H9 (cell line): ENCODE data around the gene SPPL3. TPM values are rescaled to one million over a fixed set of nuclear protein-coding genes. Genes with fewer than 3 reads are reported as not detected.

Source experiments
- DNase-seq: peaks from one replicate; pipeline ENCODE4 v3.0.0-alpha.2; 2017
- H2AFZ ChIP-seq: one replicate; pipeline ENCODE4 v1.6.1; 2013; ENCODE audit warnings: mild to moderate bottlenecking, low read length, control low read depth, moderate library complexity
- H2AK5ac ChIP-seq: 2 replicates; pipeline ENCODE4 v1.6.1; 2013; ENCODE audit warnings: low read length, control low read depth, mixed read lengths; ENCODE audit not compliant: insufficient read length
- H2BK120ac ChIP-seq: one replicate; pipeline ENCODE4 v1.6.1; 2013; ENCODE audit warnings: low read depth, mild to moderate bottlenecking, low read length, control low read depth, inconsistent platforms; ENCODE audit not compliant: poor library complexity, severe bottlenecking
- H2BK12ac ChIP-seq: 2 replicates; pipeline ENCODE4 v1.6.1; 2013; ENCODE audit warnings: low read length, control low read depth, mixed read lengths, low read depth; ENCODE audit not compliant: insufficient read length
- H2BK15ac ChIP-seq: 2 replicates; pipeline ENCODE4 v1.6.1; 2013; ENCODE audit warnings: low read depth, low read length, control low read depth
- H2BK20ac ChIP-seq: one replicate; pipeline ENCODE4 v1.6.1; 2013; ENCODE audit warnings: low read depth, mild to moderate bottlenecking, low read length, control low read depth, inconsistent platforms; ENCODE audit not compliant: poor library complexity, severe bottlenecking
- H2BK5ac ChIP-seq: 2 replicates; pipeline ENCODE4 v1.6.1; 2013; ENCODE audit warnings: low read length, control low read depth, mixed read lengths; ENCODE audit not compliant: insufficient read length
- H3K14ac ChIP-seq: 2 replicates; pipeline ENCODE4 v1.6.1; 2013; ENCODE audit warnings: low read length, control low read depth; ENCODE audit not compliant: insufficient read depth
- H3K18ac ChIP-seq: 2 replicates; pipeline ENCODE4 v1.6.1; 2013; ENCODE audit warnings: low read depth, mild to moderate bottlenecking, mixed read lengths, low read length, control low read depth; ENCODE audit not compliant: insufficient read length
- H3K23ac ChIP-seq: 2 replicates; pipeline ENCODE4 v1.6.1; 2013; ENCODE audit warnings: low read length, control low read depth, mixed read lengths, low read depth; ENCODE audit not compliant: insufficient read length
- H3K23me2 ChIP-seq: 2 replicates; pipeline ENCODE4 v1.6.1; 2013; ENCODE audit warnings: low read depth, mild to moderate bottlenecking, mixed read lengths, low read length, control low read depth; ENCODE audit not compliant: insufficient read length, poor library complexity, severe bottlenecking
- H3K27ac ChIP-seq: 2 replicates; pipeline ENCODE4 v1.5.1; 2013; ENCODE audit warnings: low read length, control low read depth, mixed read lengths, low read depth; ENCODE audit not compliant: insufficient read length
- H3K27me3 ChIP-seq: 2 replicates; pipeline ENCODE4 v1.6.1; 2013; ENCODE audit warnings: low read length, control low read depth, inconsistent platforms; ENCODE audit not compliant: insufficient read depth
- H3K4ac ChIP-seq: 2 replicates; pipeline ENCODE4 v1.6.1; 2013; ENCODE audit warnings: low read depth, mild to moderate bottlenecking, control low read depth, inconsistent platforms, low read length, moderate library complexity
- H3K4me1 ChIP-seq: 2 replicates; pipeline ENCODE4 v1.6.1; 2013; ENCODE audit warnings: low read length, control low read depth, inconsistent platforms; ENCODE audit not compliant: insufficient read depth
- H3K4me2 ChIP-seq: 2 replicates; pipeline ENCODE4 v1.6.1; 2013; ENCODE audit warnings: low read length, control low read depth, mixed read lengths; ENCODE audit not compliant: insufficient read length, insufficient read depth
- H3K56ac ChIP-seq: 2 replicates; pipeline ENCODE4 v1.6.1; 2013; ENCODE audit warnings: low read depth, mild to moderate bottlenecking, mixed read lengths, low read length, control low read depth; ENCODE audit not compliant: insufficient read length
- H3K79me1 ChIP-seq: 2 replicates; pipeline ENCODE4 v1.6.1; 2013; ENCODE audit warnings: low read depth, mild to moderate bottlenecking, moderate library complexity, low read length, control low read depth, inconsistent platforms; ENCODE audit not compliant: insufficient read depth, poor library complexity, severe bottlenecking
- H3K79me2 ChIP-seq: 2 replicates; pipeline ENCODE4 v1.6.1; 2013; ENCODE audit warnings: low read length, control low read depth, inconsistent platforms; ENCODE audit not compliant: insufficient read depth
- H3K9ac ChIP-seq: 2 replicates; pipeline ENCODE4 v1.6.1; 2013; ENCODE audit warnings: low read length, control low read depth, mixed read lengths; ENCODE audit not compliant: insufficient read length; ENCODE audit errors: extremely low read depth
- H3K9me3 ChIP-seq: one replicate; pipeline ENCODE4 v1.6.1; 2013; ENCODE audit warnings: low read depth, low read length, inconsistent platforms; ENCODE audit not compliant: control insufficient read depth
- H3T11ph ChIP-seq: one replicate; pipeline ENCODE4 v1.6.1; 2013; ENCODE audit warnings: mild to moderate bottlenecking, low read length, control low read depth, inconsistent platforms
- H4K20me1 ChIP-seq: one replicate; pipeline ENCODE4 v1.6.1; 2013; ENCODE audit not compliant: control insufficient read depth, insufficient read length, insufficient read depth
- H4K5ac ChIP-seq: 2 replicates; pipeline ENCODE4 v1.6.1; 2013; ENCODE audit warnings: low read depth, mild to moderate bottlenecking, mixed read lengths, low read length, control low read depth; ENCODE audit not compliant: insufficient read length
- H4K8ac ChIP-seq: replicated peaks from 2 replicates; pipeline ENCODE4 v1.6.1; 2013; ENCODE audit warnings: low read length, control low read depth, mixed read lengths, low read depth; ENCODE audit not compliant: insufficient read length
- H4K91ac ChIP-seq: 2 replicates; pipeline ENCODE4 v1.6.1; 2013; ENCODE audit warnings: low read depth, mild to moderate bottlenecking, moderate library complexity, mixed read lengths, low read length, control low read depth; ENCODE audit not compliant: insufficient read length
- H3K27ac Mint-ChIP-seq, 3 experiments: 2 replicates in 2 of 3; 3 replicates in 1 of 3; pipeline ENCODE4 v1.8.0; 2020 to 2021; ENCODE audit warnings: mixed read lengths in 3 of 3, mild to moderate bottlenecking in 1 of 3, moderate library complexity in 1 of 3
- H3K27me3 Mint-ChIP-seq: 2 replicates; pipeline ENCODE4 v1.8.0; 2021; ENCODE audit warnings: low read depth, mild to moderate bottlenecking, moderate library complexity, mixed read lengths
- H3K36me3 Mint-ChIP-seq, 3 experiments: 2 replicates in 2 of 3; 3 replicates in 1 of 3; pipeline ENCODE4 v1.8.0; 2020 to 2021; ENCODE audit warnings: low read depth in 3 of 3, mixed read lengths in 3 of 3; ENCODE audit not compliant: insufficient read depth in 1 of 3
- H3K4me1 Mint-ChIP-seq, 2 experiments: 2 replicates each; pipeline ENCODE4 v1.8.0; 2020; ENCODE audit warnings: mixed read lengths in 2 of 2
- H3K4me3 Mint-ChIP-seq, 2 experiments: 2 replicates in 1 of 2; 3 replicates in 1 of 2; pipeline ENCODE4 v1.8.0; 2020 to 2021; ENCODE audit warnings: mild to moderate bottlenecking in 2 of 2, mixed read lengths in 2 of 2, moderate library complexity in 1 of 2
- H3K9me3 Mint-ChIP-seq, 2 experiments: 2 replicates in 1 of 2; 3 replicates in 1 of 2; pipeline ENCODE4 v1.8.0; 2020; ENCODE audit warnings: mild to moderate bottlenecking in 2 of 2, mixed read lengths in 2 of 2, moderate library complexity in 1 of 2
- CTCF ChIP-seq: fragments of 200-600 bp; sonication (generic); conservative IDR thresholded peaks from 3 replicates; pipeline ENCODE4 v1.8.0; 2021; ENCODE audit warnings: antibody characterized with exemption, mild to moderate bottlenecking
- WGBS: extraction: QIAGEN DNeasy Blood & Tissue Kit; methylation state at CpG from one replicate; pipeline ENCODE4 v1.1.7; 2013; ENCODE audit warnings: missing lambda C conversion rate, low lambda C conversion rate, mixed read lengths; ENCODE audit not compliant: insufficient read length; ENCODE audit errors: extremely low coverage; 5-methylcytosine and 5-hydroxymethylcytosine counted together
- total RNA-seq: library from RNA; stranded (reverse); gene quantifications from 2 replicates; pipeline ENCODE4 v1.2.1, GENCODE V29; 2021

The SPPL3 gene
- total RNA-seq, 1 experiment from 2014 or later = 46.3 TPM

DNA sequence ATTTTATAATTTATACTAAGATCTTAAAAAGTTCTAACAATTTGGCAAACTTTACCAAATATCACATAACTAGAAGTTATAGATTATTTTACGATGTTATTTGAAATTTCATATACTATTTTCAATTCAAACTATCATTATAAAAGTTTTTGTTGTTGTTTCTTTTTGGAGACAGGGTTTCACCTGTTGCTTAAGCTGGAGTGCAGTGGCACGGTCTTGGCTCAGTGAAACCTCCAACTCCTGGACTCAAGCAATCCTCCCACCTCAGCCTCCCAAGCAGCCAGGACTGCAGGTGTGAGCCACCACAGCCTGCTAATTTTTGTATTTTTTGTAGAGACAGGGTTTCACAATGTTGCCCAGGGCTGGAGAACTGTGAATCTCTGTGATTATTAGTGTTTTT lies 87.8 kb downstream of the SPPL3 start:
- no peak overlapping the region for H3K27ac ChIP-seq
- no peak overlapping the region for H3K56ac ChIP-seq
- no peak overlapping the region for H3T11ph ChIP-seq
- H3K4me3 Mint-ChIP-seq = no peak overlapping the region
- H3K9me3 ChIP-seq = no peaks in the 10 kb centered on the region
- H3K9me3 Mint-ChIP-seq = no peaks in the 10 kb centered on the region
- no peak overlapping the region for H2BK120ac ChIP-seq
- DNase-seq = no peak
- H3K4ac ChIP-seq = no peak overlapping the region
- no peaks in the 10 kb centered on the region for H3K27me3 Mint-ChIP-seq
- H2BK12ac ChIP-seq = no peak overlapping the region
- peaks cover 6% of the 10 kb centered on the region; the same call in 1 of the 2 replicates for H3K79me2 ChIP-seq
- no peaks in the 10 kb centered on the region for H4K20me1 ChIP-seq
- H4K8ac ChIP-seq = no peak overlapping the region
- H3K27me3 ChIP-seq = no peaks in the 10 kb centered on the region
- no peak overlapping the region for H2BK5ac ChIP-seq
- H4K91ac ChIP-seq = no peak overlapping the region
- peaks cover 2% of the 10 kb centered on the region for H3K79me1 ChIP-seq
- H2BK20ac ChIP-seq = no peak overlapping the region
- no peak overlapping the region for H3K4me2 ChIP-seq
- H2AK5ac ChIP-seq = no peak overlapping the region
- no peak overlapping the region; a peak in 1 of 7 replicates for H3K27ac Mint-ChIP-seq
- no peak overlapping the region for H4K5ac ChIP-seq
- H3K36me3 Mint-ChIP-seq = no peaks in the 10 kb centered on the region
- H2BK15ac ChIP-seq = no peak overlapping the region
- no peak overlapping the region for H3K14ac ChIP-seq
- H3K4me1 ChIP-seq = no peaks in the 10 kb centered on the region
- peaks cover 11% of the 10 kb centered on the region in 2 experiments for H3K4me1 Mint-ChIP-seq
- no CpG with 5 or more reads among the region's 2 CpGs for WGBS
- no peak overlapping the region for H3K18ac ChIP-seq
- TF ChIP-seq CTCF = no peak
- no peak overlapping the region for H3K9ac ChIP-seq
- no peak overlapping the region for H3K23ac ChIP-seq
- no peak overlapping the region for H2AFZ ChIP-seq
- H3K23me2 ChIP-seq = no peaks in the 10 kb centered on the region
